ENCODE data around the gene PDZRN4. TPM values are rescaled to one million over a fixed set of nuclear protein-coding genes. Genes with fewer than 3 reads are reported as not detected.
A peak's percentile ranks its signal among the peaks of the same experiment; 100 is the strongest.

Gene PDZRN4
- polyA plus RNA-seq, 2 of the 4 experiments (the other 2 are of a cell fraction): 0.03 TPM

- CTCF ChIA-PET: no interaction called here
- no peaks in the 10 kb centered on the region for H3K4me1 ChIP-seq
- no peak overlapping the region for H3K4me3 ChIP-seq
- H3K27ac ChIP-seq: no peak overlapping the region
- no peak for DNase-seq (ENCODE audit: low read depth in 1 of 2, low spot score in 1 of 2)
- H3K9me3 ChIP-seq: no peaks in the 10 kb centered on the region
- no peak for TF ChIP-seq RARB (CRISPR knock-in tag; IDR thresholded peaks at IDR 0.05)
- TF ChIP-seq RNF2 (IDR thresholded peaks at IDR 0.05; ENCODE audit: borderline replicate concordance, low read depth): no peak
- no peak for TF ChIP-seq EHMT2 (IDR thresholded peaks at IDR 0.05; ENCODE audit: low read depth)
- no peak for TF ChIP-seq CBX8 (IDR thresholded peaks at IDR 0.05)
- no peak for TF ChIP-seq HOXB13 (CRISPR knock-in tag; IDR thresholded peaks at IDR 0.05; ENCODE audit: low read depth)
- no peak for TF ChIP-seq USF2 (IDR thresholded peaks at IDR 0.05)
- no peak for TF ChIP-seq JUNB (IDR thresholded peaks at IDR 0.05)
- no peak overlapping the region for H3K4me2 ChIP-seq
- WGBS (ENCODE audit: missing lambda C conversion rate): 50% methylated on average over 3 of the region's 3 CpGs
- POLR2A ChIA-PET: no interaction called here
- no peak for FAIRE-seq
- ATAC-seq: no peak
Observed at GRCh38 chr12:41211448-41211847, 23.3 kb downstream of the PDZRN4 start.

GRCh38 chr12:41212625-41213024 lies 24.5 kb downstream of the PDZRN4 start:
- FAIRE-seq (peak; percentile 54), DNase-seq (ENCODE audit: low read depth in 1 of 2, low spot score in 1 of 2) (no peak), ATAC-seq (no peak)
- H3K4me2 ChIP-seq: no peak overlapping the region
- 45% methylated on average over 2 of the region's 2 CpGs for WGBS (ENCODE audit: missing lambda C conversion rate)
- H3K9me3 ChIP-seq: no peaks in the 10 kb centered on the region
- TF ChIP-seq HEYL (CRISPR knock-in tag; IDR thresholded peaks at IDR 0.05): no peak
- H3K27ac ChIP-seq: no peak overlapping the region
- no peaks in the 10 kb centered on the region for H3K4me1 ChIP-seq
- H3K4me3 ChIP-seq: no peak overlapping the region
- ChIA-PET POLR2A (no interaction called here), CTCF (no interaction called here)

- Histone ChIP-seq H3K4me3 (no peak overlapping the region), H3K4me2 (no peak overlapping the region), H3K4me1 (no peaks in the 10 kb centered on the region), H3K9me3 (no peaks in the 10 kb centered on the region), H3K27ac (no peak overlapping the region)
- 31% methylated on average over 7 of the region's 7 CpGs for WGBS (ENCODE audit: missing lambda C conversion rate)
- FAIRE-seq (no peak), ATAC-seq (no peak), DNase-seq (ENCODE audit: low read depth in 1 of 2, low spot score in 1 of 2) (no peak)
- ChIA-PET POLR2A (no interaction called here), CTCF (no interaction called here)
- no peak for TF ChIP-seq EP300 (IDR thresholded peaks at IDR 0.05)
- TF ChIP-seq CEBPB (IDR thresholded peaks at IDR 0.05): no peak
- no peak for TF ChIP-seq MYC (IDR thresholded peaks at IDR 0.05; ENCODE audit: borderline replicate concordance, low read length)
- TF ChIP-seq REST (IDR thresholded peaks at IDR 0.05): no peak
- TF ChIP-seq PBX3 (IDR thresholded peaks at IDR 0.05): no peak
- no peak for TF ChIP-seq USF2 (IDR thresholded peaks at IDR 0.05)
- no peak for TF ChIP-seq CHD2 (IDR thresholded peaks at IDR 0.05; ENCODE audit: low read length, partially characterized antibody)
- no peak for TF ChIP-seq SREBF2 (IDR thresholded peaks at IDR 0.05)
- no peak for TF ChIP-seq JUNB (IDR thresholded peaks at IDR 0.05)
- TF ChIP-seq CBX8 (IDR thresholded peaks at IDR 0.05): no peak
- no peak for TF ChIP-seq NR3C1 (IDR thresholded peaks at IDR 0.05)
- TF ChIP-seq SMC3 (IDR thresholded peaks at IDR 0.05): no peak
- no peak for TF ChIP-seq CHD4 (IDR thresholded peaks at IDR 0.05; ENCODE audit: borderline replicate concordance)
- TF ChIP-seq ZSCAN20 (CRISPR knock-in tag; IDR thresholded peaks at IDR 0.05): no peak
- TF ChIP-seq CBX2 (IDR thresholded peaks at IDR 0.05; ENCODE audit: borderline replicate concordance, low read depth): no peak
- no peak for TF ChIP-seq KDM1A (IDR thresholded peaks at IDR 0.05; ENCODE audit: low read depth)
Observed at GRCh38 chr12:41213107-41213506, 25.0 kb downstream of the PDZRN4 start.
